SK-N-MC (cell line): ENCODE measurements around the gene PIGW.

Experiments
- EZH2 ChIP-seq: fragments of 200-600 bp; sonication (generic); IDR thresholded peaks from one replicate; pipeline ENCODE4 v1.6.1; 2017; ENCODE audit warnings: antibody characterized with exemption
- FOXP2 ChIP-seq: optimal IDR thresholded peaks from 2 replicates; pipeline ENCODE3; 2011; ENCODE audit warnings: mild to moderate bottlenecking, moderate library complexity; ENCODE audit not compliant: insufficient read depth; ENCODE audit errors: extremely low read length, control extremely low read depth
- POLR2AphosphoS5 ChIP-seq: IDR thresholded peaks from 2 replicates; pipeline ENCODE4 v1.6.1; 2012; ENCODE audit warnings: mild to moderate bottlenecking, low read depth, low read length, borderline replicate concordance

DNA sequence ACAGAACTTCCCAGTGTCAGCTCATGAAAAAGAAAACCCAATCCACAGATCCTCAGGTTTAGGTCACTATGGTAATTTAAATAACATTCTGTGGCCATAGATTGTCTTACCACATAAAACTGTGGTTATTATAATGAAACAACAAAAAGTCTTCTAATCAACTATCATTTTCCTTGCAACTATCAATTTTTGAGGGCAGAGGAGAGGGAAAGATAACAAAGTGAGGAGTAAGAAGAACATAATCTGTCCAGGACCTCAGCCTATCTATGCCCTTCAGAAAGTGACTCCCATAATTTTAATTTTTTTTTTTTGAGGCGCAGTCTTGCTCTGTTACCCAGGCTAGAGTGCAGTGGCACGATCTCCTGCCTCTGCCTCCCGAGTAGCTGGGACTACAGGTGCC lies 5.9 kb downstream of the PIGW start:
- TF ChIP-seq POLR2AphosphoS5: no peak
- TF ChIP-seq EZH2: no peak
- TF ChIP-seq FOXP2: no peak
